ENCODE results near the gene NALCN. TPM values are rescaled to one million over a fixed set of nuclear protein-coding genes. Genes with fewer than 3 reads are reported as not detected.

NALCN gene
- total and polyA plus RNA-seq, 2 experiments from 2014 or later, result 0.50 to 0.87 TPM

GRCh38 chr13:101211261-101211660, 205.0 kb downstream of the NALCN start (continued):
- TF ChIP-seq JUNB (IDR thresholded peaks at IDR 0.05; ENCODE audit: unreplicated experiment) (no peak), EZH2 (IDR thresholded peaks at IDR 0.05; ENCODE audit: low read depth, unreplicated experiment) (no peak), CTCF (conservative IDR thresholded peaks at IDR 0.05; ENCODE audit: low read depth in 2 of 2) (no peak), ZNF114 (CRISPR knock-in tag; IDR thresholded peaks at IDR 0.05) (no peak), EZH2phosphoT487 (IDR thresholded peaks at IDR 0.05; ENCODE audit: unreplicated experiment) (no peak), ETS1 (IDR thresholded peaks at IDR 0.05) (no peak), STAT1 (IDR thresholded peaks at IDR 0.05; ENCODE audit: unreplicated experiment) (no peak)

GRCh38 chr13:101210774-101211173, 205.5 kb downstream of the NALCN start:
- peaks cover 5% of the 10 kb centered on the region for H3K27me3 Mint-ChIP-seq (ENCODE audit: insufficient read depth, low read depth, poor library complexity)
- peaks cover 3% of the 10 kb centered on the region; the same call in 1 of the 3 replicates for H3K9me3 Mint-ChIP-seq
- Histone ChIP-seq H3K4me2 (no peak overlapping the region), H3K27me3 (ENCODE audit: insufficient read depth) (no peaks in the 10 kb centered on the region), H3F3A (replicated peaks; ENCODE audit: low read depth) (no peaks in the 10 kb centered on the region), H2AFZ (no peak overlapping the region), H3K36me3 (ENCODE audit: insufficient read depth) (no peaks in the 10 kb centered on the region), H3K9me2 (ENCODE audit: insufficient read depth) (no peaks in the 10 kb centered on the region; the same call in 1 of the 2 replicates), H3K27ac (ENCODE audit: low read depth) (no peak overlapping the region), H3K4me1 (ENCODE audit: insufficient read depth) (no peaks in the 10 kb centered on the region), H3K79me2 (replicated peaks; ENCODE audit: insufficient read depth) (no peaks in the 10 kb centered on the region), H3K4me3 (no peak overlapping the region), H4K20me1 (replicated peaks; ENCODE audit: insufficient read depth) (no peaks in the 10 kb centered on the region)
- no peaks in the 10 kb centered on the region for H3K36me3 Mint-ChIP-seq (ENCODE audit: low read depth)
- ATAC-seq (no peak), DNase-seq (ENCODE audit: low spot score) (no peak)
- H3K4me3 Mint-ChIP-seq, result no peak overlapping the region
- H3K4me1 Mint-ChIP-seq, result no peaks in the 10 kb centered on the region
- H3K27ac Mint-ChIP-seq, result no peak overlapping the region
- TF ChIP-seq NANOG (IDR thresholded peaks at IDR 0.05; ENCODE audit: borderline replicate concordance), result no peak
- TF ChIP-seq ZNF462 (CRISPR knock-in tag; IDR thresholded peaks at IDR 0.05), result no peak
- TF ChIP-seq JUNB (IDR thresholded peaks at IDR 0.05; ENCODE audit: unreplicated experiment), result no peak
- TF ChIP-seq CREB1 (CRISPR knock-in tag; IDR thresholded peaks at IDR 0.05; ENCODE audit: low read depth), result no peak
- no peak for TF ChIP-seq ZNF331 (CRISPR knock-in tag; IDR thresholded peaks at IDR 0.05; ENCODE audit: low read depth)
- no peak for TF ChIP-seq REST (IDR thresholded peaks at IDR 0.05; ENCODE audit: unreplicated experiment)
- TF ChIP-seq EZH2 (IDR thresholded peaks at IDR 0.05; ENCODE audit: low read depth, unreplicated experiment), result no peak
- TF ChIP-seq ZNF114 (CRISPR knock-in tag; IDR thresholded peaks at IDR 0.05), result no peak
- TF ChIP-seq EZH2phosphoT487 (IDR thresholded peaks at IDR 0.05; ENCODE audit: unreplicated experiment), result no peak
